Peyer's patch (tissue), 4 donors: ENCODE results near the gene KYNU. TPM values are rescaled to one million over a fixed set of nuclear protein-coding genes. Genes with fewer than 3 reads are reported as not detected.

Experiments
- DNase-seq, 3 donors: peaks; one replicate each; pipeline ENCODE4 v3.0.0-alpha.2; 2017 to 2019
- H3K27ac ChIP-seq, 4 donors: fragments of 200-600 bp; sonication (generic); one replicate each; pipeline ENCODE4 v1.5.1; 2016 to 2019
- H3K27me3 ChIP-seq, 2 donors: fragments of 200-600 bp; sonication (generic); one replicate each; pipeline ENCODE4 v1.5.1; 2019
- H3K36me3 ChIP-seq, 3 donors: fragments of 200-600 bp; sonication (generic); one replicate each; pipeline ENCODE4 v1.5.1; 2016 to 2019
- H3K4me1 ChIP-seq, 4 donors: fragments of 200-600 bp; sonication (generic); one replicate each; pipeline ENCODE4 v1.5.1; 2016 to 2019
- H3K4me3 ChIP-seq, 4 donors: fragments of 200-600 bp; sonication (generic); 1 replicate in 3 of 4; 2 replicates in 1 of 4; pipeline ENCODE4 v1.5.1; 2016 to 2019; ENCODE audit warnings: mild to moderate bottlenecking in 1 of 4
- H3K9me3 ChIP-seq, 4 donors: fragments of 200-600 bp; sonication (generic); one replicate each; pipeline ENCODE4 v1.5.1; 2016 to 2019; ENCODE audit warnings: mild to moderate bottlenecking in 1 of 4
- CTCF ChIP-seq, 6 experiments: fragments of 450-650 bp in 4 of 6; fragments of 200-600 bp in 2 of 6; sonication (generic) in 1 of 6; IDR thresholded peaks; one replicate each; pipeline ENCODE4 v1.5.1; 2017 to 2019; ENCODE audit warnings: antibody characterized with exemption in 6 of 6, mild to moderate bottlenecking in 3 of 6, moderate library complexity in 1 of 6
- POLR2A ChIP-seq, 2 donors: fragments of 450-650 bp; IDR thresholded peaks; one replicate each; pipeline ENCODE4 v1.5.1; 2017; ENCODE audit warnings: antibody characterized with exemption in 2 of 2, mild to moderate bottlenecking in 2 of 2, moderate library complexity in 2 of 2
- total RNA-seq, 4 donors: library from RNA; depleted of rRNA; stranded (reverse); fragments of >200 nt; gene quantifications; one replicate each; pipeline ENCODE4 v1.1.0, GENCODE V29; 2016

Gene KYNU
- total RNA-seq, 4 donors from 2014 or later = 0.53 to 25.6 (median 2.5) TPM

- TF ChIP-seq CTCF (IDR thresholded peaks at IDR 0.05) (peak in 4 of 6 experiments; percentile 33 to 61 (median 44)), POLR2A (IDR thresholded peaks at IDR 0.05) (no peak)
Measured at GRCh38 chr2:142980246-142981068, 103.0 kb downstream of the KYNU start.

GRCh38 chr2:142981069-142981378 is 103.6 kb downstream of the KYNU start:
- Histone ChIP-seq H3K27me3 (no peaks in the 10 kb centered on the region), H3K4me1 (no peaks in the 10 kb centered on the region), H3K27ac (no peak overlapping the region), H3K36me3 (no peaks in the 10 kb centered on the region), H3K9me3 (no peaks in the 10 kb centered on the region), H3K4me3 (no peak overlapping the region)
- no peak for DNase-seq
- TF ChIP-seq CTCF (IDR thresholded peaks at IDR 0.05) (no peak), POLR2A (IDR thresholded peaks at IDR 0.05) (no peak)

More at GRCh38 chr2:142980246-142981068, 103.0 kb downstream of the KYNU start:
- Histone ChIP-seq H3K4me1 (no peaks in the 10 kb centered on the region), H3K4me3 (no peak overlapping the region), H3K9me3 (no peaks in the 10 kb centered on the region), H3K36me3 (no peaks in the 10 kb centered on the region), H3K27ac (no peak overlapping the region), H3K27me3 (no peaks in the 10 kb centered on the region)
- no peak for DNase-seq

- Histone ChIP-seq H3K36me3 (no peaks in the 10 kb centered on the region), H3K4me3 (no peak overlapping the region)
- TF ChIP-seq CTCF (IDR thresholded peaks at IDR 0.05) (no peak), POLR2A (IDR thresholded peaks at IDR 0.05) (no peak)
Measured at GRCh38 chr2:142981756-142982155, 104.3 kb downstream of the KYNU start.

GRCh38 chr2:142983174-142983573 is 105.7 kb downstream of the KYNU start:
- Histone ChIP-seq H3K4me1 (no peaks in the 10 kb centered on the region), H3K9me3 (no peaks in the 10 kb centered on the region), H3K27me3 (no peaks in the 10 kb centered on the region), H3K36me3 (no peaks in the 10 kb centered on the region), H3K27ac (no peak overlapping the region), H3K4me3 (no peak overlapping the region)
- TF ChIP-seq CTCF (IDR thresholded peaks at IDR 0.05) = no peak
- no peak for TF ChIP-seq POLR2A (IDR thresholded peaks at IDR 0.05)
- DNase-seq = no peak

More at GRCh38 chr2:142981756-142982155, 104.3 kb downstream of the KYNU start:
- no peak for DNase-seq
- H3K27me3 ChIP-seq = no peaks in the 10 kb centered on the region
- no peaks in the 10 kb centered on the region for H3K9me3 ChIP-seq
- no peaks in the 10 kb centered on the region for H3K4me1 ChIP-seq
- no peak overlapping the region for H3K27ac ChIP-seq

GRCh38 chr2:142984657-142985056 is 107.2 kb downstream of the KYNU start:
- Histone ChIP-seq H3K4me1 (no peaks in the 10 kb centered on the region), H3K27me3 (no peaks in the 10 kb centered on the region), H3K36me3 (no peaks in the 10 kb centered on the region), H3K4me3 (no peak overlapping the region), H3K27ac (no peak overlapping the region), H3K9me3 (no peaks in the 10 kb centered on the region)
- TF ChIP-seq CTCF (IDR thresholded peaks at IDR 0.05) = no peak
- TF ChIP-seq POLR2A (IDR thresholded peaks at IDR 0.05) = no peak
- DNase-seq = no peak
